ENCODE measurements around the gene OXCT2.
"Not testable (repeated sequence)": the region's sequence is repeated elsewhere in the genome, so short reads cannot be mapped to it uniquely, and the experiment has no call there.

OXCT2 gene

DNA sequence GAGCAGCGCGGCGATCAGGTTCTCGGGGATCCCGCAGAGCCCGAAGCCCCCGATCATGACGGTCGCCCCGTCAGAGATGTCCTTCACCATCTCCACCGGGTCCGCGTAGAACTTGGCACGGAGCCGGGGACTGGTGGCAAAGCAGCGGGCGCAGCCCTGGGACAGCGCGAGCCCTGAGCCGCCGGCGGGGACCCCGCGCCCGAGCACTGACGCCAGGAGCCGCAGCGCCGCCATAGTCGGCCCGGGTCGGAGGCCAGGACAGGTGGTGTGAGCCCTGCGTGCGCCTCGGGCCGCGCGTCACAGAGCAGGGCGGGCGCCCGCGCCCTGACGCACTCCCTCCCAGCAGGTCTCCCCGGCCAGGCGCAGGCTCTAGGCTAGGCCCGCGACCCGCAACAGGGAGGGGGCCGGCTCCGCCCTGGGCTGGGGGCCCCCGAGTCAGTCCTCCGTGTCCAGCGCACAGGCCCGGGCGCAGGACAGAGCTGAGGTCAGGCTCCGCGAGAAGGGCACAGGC lies at the start of gene OXCT2:
Gene OXCT2, minus strand, starts transcription at position 327 of the 511 bp plus-strand sequence. Its CDS starts 93 bp downstream, at position 234.
- not testable (repeated sequence) for DNase-seq

- no peak for DNase-seq
These were observed 48.1 kb upstream of the OXCT2 start for GRCh38 chr1:39819091-39819812.

DNA sequence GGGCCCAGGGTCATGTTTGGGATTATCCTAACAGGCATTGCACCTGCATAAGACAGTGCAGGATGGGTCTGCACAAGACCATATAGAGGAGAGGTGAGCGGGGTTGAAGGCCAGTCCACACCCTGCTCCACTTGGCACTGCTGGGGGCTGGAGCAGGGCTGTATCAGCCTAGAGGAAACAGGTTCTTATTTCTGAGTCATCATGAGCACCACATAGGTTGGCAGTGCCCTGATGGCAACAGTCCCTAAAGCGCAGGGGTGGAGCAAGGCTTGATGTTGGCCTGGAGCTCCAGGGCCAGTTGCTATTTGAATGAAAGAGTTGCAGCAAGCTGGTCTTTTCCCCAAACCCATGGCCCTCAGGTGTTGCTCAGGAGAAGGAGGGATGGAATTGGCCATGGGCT lies 47.3 kb upstream of the OXCT2 start:
- no peak for DNase-seq

DNA sequence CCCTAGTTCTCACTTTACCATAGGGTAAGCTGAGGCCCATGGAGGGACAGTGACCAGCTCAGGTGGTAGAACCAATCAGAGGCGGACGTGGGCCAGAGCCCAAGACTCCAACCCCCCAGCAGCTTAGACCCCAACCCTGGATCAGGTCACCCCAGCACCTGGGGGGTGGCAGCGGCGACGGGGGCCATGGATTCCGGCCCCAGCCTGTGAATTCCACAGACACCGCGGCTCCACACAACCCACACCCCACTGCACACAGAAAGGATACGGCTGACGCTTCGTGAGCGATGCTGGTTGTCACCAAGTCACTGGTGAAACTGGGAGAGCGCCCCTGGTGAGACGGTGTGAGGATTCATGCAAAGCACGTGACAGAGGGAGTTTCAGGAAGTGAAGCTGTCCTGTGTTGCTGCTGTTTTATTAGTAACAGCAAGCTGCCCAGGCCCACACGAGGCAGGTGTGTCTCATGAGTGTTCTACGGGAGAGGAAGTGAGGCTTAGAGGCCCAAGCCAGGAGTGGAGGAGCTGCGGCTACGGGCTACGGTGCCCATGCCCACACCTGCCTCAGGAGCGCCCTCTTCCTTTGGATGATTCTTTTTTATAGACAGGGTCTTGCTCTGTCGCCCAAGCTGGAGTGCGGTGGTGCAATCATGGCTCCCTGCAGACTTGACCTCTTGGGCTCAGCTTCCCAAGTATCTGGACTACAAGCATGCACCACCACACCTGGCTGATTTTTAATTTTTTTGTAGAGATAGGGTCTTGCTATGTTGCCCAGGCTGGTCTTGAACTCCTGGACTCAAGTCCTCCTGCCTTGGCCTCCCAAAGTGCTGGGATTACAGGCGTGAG lies 46.2 kb upstream of the OXCT2 start:
- DNase-seq = not testable (repeated sequence)

- DNase-seq = peak; percentile 78
These were observed 45.4 kb upstream of the OXCT2 start for GRCh38 chr1:39816415-39817090.

GRCh38 chr1:39812913-39813312 lies 41.8 kb upstream of the OXCT2 start:
- no peak for DNase-seq

- DNase-seq = no peak
These were observed 37.8 kb upstream of the OXCT2 start for GRCh38 chr1:39808784-39809517.

- DNase-seq = no peak
These were observed 34.2 kb upstream of the OXCT2 start for GRCh38 chr1:39805385-39805784.

- DNase-seq = no peak
These were observed 31.5 kb upstream of the OXCT2 start for GRCh38 chr1:39802496-39803260.

- no peak for DNase-seq
These were observed 29.3 kb upstream of the OXCT2 start for GRCh38 chr1:39800471-39800835.

DNA sequence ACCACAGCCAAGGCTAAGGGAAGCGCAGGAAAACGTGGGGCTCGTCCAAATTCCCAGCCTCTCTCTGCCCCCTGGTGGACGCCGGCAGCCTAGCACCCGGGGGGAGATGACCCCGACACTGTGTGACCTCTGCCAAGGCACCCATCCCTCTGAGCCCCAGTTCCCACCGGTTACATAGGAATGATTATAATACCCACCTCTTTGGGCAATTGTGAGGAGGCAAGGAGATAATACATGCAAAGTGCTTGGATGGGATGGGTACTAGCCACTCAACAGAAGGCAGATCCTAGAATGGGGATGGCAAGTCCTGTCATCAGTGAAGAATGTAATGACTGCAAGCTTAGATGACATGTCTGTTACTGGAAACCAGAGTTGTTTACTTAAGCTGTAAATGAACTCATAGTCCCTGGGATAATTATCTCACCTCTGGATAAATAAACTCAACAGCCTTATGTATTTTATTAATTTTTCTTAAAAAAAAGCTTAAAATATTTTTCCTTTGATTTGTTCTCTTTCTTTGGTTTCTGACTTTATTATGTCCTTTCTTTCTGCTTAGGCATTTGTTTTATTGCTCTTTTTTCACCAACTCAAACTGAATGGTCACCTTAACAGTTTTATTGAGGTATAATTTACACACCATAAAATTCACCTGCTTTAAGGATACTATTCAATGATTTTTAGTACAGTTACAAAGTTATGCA lies 28.8 kb upstream of the OXCT2 start:
- DNase-seq = peak; percentile 21

- DNase-seq = not testable (repeated sequence)
These were observed 28.0 kb upstream of the OXCT2 start for GRCh38 chr1:39798859-39799769.

DNA sequence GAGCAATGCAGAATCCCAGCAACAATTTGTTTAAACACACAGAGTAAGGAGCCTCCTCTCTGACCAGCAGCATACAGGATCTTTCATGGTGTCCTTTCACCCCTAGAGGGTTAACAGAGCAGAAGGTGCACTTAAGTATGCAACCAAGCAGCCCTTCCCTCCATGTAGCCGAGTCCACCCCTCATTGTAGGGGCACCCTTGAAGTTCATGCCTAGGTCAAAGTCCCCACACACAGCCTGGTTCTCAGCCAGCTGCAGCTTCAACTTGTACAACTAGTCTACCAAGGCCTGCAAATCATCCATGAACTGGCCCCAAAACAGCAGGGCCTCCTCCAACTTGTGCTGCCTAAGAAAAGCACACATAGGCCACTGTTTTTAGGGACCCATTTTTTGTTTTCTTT lies 24.5 kb upstream of the OXCT2 start:
- no peak for DNase-seq

DNA sequence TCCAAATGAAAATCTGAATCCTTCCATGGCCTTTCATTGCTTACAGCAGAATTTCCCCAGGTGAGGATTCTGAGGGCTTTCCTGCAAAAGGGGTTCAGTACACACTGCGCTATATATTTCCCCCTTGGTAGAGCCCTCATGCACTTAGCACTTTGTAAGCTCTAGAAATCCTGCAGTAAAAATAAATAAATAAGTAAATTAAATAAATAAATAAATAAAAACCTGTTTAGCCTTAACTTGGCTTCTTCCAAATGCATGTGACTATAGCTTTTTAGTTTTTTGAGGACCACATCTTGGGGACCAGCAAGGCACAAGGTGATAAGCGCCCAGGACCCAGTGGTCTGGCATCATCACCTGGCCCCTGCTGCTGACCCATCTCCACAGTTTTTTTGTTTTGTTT lies 20.7 kb upstream of the OXCT2 start:
- no peak for DNase-seq

DNA sequence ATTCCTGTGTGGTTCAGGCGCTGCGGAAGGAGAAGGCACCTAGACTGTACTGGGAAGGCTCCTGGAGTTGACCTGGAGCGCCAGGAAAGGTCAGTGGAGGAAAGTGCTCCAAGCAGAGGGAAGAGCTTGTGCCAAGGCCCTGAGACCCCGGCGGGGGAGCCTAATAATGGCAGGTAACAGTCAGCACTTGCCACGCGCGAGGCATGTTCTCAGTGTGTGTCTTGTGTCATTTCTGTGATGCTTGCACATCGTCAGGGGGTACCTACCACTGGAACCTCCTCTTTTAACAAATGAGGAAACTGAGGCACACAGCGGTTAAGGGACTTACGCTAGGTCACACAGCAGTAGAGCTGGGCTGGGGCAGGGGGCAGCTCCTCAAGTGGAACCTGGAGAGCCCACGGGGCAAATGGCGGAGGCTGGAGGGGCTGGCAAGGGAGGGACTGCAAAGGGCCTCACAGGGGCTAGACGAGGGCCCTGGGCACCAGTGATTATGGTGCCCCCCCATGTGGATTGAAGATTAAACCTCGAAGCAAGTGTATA lies 18.5 kb upstream of the OXCT2 start:
- no peak for DNase-seq

DNA sequence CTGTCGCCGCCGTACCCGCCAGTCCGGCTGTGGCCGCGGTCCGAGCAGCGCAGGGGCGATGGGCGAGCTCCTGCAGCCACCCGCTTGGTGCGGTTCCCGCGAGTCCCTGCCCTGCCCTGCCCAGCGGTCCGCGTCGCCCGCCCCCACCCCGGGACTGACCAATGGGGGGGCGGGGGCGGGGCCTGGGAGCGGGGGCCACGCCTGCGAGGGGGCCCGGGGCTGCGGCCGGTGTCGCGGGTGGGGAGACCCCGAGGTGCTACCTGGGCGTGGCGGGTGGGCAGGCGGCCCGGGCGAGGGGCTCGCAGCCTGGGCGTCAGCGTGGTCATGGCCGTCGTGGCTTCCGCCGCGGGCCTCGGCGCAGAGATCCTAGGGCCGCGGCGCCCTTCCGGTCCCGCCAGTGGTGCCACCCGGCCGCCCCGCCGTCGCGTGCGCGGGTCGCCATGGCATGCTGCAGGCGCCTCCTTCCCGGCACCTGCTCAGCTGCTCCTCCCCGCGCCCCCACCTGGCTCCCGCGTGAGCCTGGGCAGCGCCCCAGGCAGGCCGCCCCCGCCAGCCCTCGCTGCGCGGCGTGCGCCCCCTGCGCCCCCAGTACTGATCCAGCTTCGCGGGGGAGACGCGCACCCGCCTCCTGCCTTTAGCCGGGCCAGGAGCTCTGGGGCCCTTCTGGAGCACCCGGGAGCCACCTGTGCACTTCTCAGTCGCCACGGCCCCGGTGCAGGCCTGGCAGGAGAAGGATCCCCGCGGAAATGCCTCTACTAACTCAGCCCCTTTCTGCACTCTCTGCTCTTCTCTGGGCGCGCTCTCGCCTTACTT lies 17.8 kb upstream of the OXCT2 start, which contains the start of gene BMP8B:
Gene BMP8B, minus strand, starts transcription at position 108 of the 813 bp plus-strand sequence. CDS start 380 bp downstream, outside the sequence.
- peak; percentile 57 for DNase-seq

DNA sequence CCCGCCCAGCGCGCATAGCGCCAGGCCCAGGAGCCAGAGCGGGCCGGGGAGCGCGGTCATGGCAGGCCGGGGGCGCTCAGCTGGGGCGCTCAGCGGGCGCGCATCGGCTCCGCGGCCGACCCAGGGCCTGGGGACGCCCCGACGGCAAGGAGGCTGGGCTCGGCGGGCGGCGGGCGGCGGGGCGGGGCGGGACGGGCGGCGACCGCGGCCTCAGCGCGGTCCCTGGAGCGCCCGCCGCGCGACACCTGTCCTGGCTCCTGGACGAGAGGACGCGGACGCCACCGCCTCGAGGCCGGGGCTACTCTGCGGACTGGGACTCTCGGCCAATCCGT lies 17.2 kb upstream of the OXCT2 start:
- DNase-seq = no peak

DNA sequence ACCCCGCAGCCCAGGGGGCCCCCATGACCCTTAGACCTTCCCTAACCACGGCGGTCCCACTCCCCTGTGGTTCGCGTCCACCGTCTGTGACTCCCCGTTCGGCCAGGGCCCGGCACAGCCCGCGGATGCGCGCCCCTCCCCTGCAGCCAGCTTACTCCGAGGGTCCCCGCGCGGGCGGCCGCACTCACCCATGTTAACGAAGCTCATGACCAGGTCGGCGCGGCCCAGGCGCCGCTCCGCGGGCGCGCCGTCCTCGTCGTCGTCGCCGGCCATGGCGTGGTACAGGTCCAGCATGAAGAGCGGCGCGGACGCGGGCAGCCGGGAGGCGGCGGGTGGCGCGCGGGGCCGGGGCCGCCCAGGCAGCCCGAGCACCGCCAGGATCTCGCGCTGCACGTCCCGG lies 16.8 kb upstream of the OXCT2 start:
- not testable (repeated sequence) for DNase-seq

GRCh38 chr1:39787468-39787867 lies 16.3 kb upstream of the OXCT2 start:
- no peak for DNase-seq

All from T1000 (cell line).